Forelimb muscle (tissue), 1 donor: ENCODE results near the gene PANK4. TPM values are rescaled to one million over a fixed set of nuclear protein-coding genes. Genes with fewer than 3 reads are reported as not detected.
"Not testable (repeated sequence)": the region's sequence is repeated elsewhere in the genome, so short reads cannot be mapped to it uniquely, and the experiment has no call there.

ENCODE experiments used
- DNase-seq: peaks from one replicate; pipeline ENCODE4 v3.0.0-alpha.2; 2013; ENCODE audit warnings: low read depth
- polyA plus RNA-seq: library from polyadenylated mRNA; unstranded; fragments of 120-200 nt; gene quantifications from one replicate; pipeline ENCODE4 v1.2.1, GENCODE V29; 2013; ENCODE audit not compliant: insufficient read length

Gene PANK4
- polyA plus RNA-seq, 1 donor: 22.1 TPM

DNA sequence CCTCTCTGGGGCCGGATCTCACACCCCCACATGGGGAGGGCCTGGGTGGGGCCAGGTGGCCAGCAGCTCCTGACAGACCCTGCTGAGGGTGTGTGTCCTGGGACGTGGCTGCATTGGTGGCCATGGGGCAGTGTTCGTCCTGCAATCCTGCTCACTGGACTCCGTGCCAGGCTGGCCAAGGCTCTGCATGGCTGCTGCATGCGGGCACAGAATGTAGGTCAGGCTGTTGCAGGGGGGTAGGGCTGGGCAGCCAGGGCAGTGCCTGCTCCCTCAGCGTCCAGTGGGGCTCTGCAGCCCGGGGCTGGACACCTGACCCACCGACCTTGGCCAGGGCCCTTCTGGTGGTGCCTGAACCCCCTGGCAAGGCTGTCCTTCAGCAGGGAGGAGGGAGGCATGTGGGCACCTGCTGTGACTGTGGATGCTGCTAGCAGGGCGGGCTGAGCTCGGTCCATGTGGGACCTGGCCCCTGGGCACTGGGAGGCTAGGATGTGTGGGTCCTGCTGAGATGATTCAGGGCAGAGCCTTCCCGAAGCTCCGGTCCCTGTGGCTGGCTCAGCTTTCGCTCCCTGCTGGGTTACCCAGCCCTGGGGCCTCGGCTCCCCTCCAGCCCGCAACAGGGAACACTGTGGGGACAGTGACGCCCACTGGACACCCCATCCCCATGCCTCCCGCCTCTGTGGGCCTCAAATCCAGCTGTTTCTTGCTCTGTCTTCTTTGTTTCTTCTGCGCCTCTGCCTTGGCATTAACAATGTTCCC is 65.2 kb downstream of the PANK4 start:
- DNase-seq: no peak

GRCh38 chr1:2460203-2460602 is 66.2 kb downstream of the PANK4 start:
- DNase-seq: no peak

DNA sequence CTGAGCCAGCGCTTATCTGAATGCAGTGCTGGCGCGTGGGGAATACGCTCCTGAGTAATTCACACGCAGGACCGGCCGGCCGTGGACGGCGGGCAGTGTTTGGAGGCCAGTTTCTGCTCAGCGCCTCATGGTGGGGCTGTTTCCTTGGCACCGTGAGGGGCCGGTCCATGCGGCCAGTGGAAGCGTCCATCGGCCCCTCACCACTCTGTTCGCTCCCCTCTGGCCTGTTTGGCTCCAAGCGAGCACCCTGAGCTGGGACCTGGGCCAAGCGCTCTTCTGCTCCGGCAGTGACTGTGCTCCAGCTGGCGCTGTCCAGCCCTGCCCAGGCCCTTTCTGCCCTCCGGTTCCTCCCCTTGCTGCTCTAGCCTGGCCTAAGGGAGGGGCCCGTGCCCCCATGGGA is 66.6 kb downstream of the PANK4 start:
- DNase-seq: no peak

GRCh38 chr1:2459102-2459753 is 67.2 kb downstream of the PANK4 start:
- not testable (repeated sequence) for DNase-seq

DNA sequence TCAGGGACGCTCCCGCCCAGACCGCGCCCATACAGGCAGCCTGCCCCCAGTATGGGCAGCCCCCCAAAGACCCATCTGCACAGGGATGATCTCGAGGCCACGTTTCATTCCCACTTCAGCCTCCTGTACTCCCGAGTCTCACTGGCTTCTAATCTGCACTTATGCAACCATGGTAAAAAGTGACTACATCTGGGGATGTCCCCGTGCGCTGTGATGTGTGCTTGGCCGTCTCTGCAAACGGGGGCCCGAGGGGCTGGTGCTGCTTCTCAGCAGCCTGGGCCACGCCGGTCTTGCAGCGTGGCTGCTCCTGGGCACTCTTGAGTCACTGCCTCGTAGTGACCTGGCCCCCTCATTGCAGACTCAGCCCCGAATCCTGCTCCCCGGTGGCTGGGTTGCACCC is 67.7 kb downstream of the PANK4 start:
- DNase-seq: no peak

Other genes starting within 250 kb of the PANK4 start
- gene MORN1, start 135.0 kb downstream of the PANK4 start, polyA plus RNA-seq: 6.7 TPM
- 70.7 TPM for gene RER1, start 134.8 kb downstream of the PANK4 start, polyA plus RNA-seq
- 18.0 TPM for gene PEX10, start 114.0 kb downstream of the PANK4 start, polyA plus RNA-seq
- gene PLCH2, start 50.3 kb downstream of the PANK4 start, polyA plus RNA-seq: 0.63 TPM
- 0.56 TPM for gene HES5, start 3.7 kb upstream of the PANK4 start, polyA plus RNA-seq
- gene TNFRSF14, start 29.8 kb upstream of the PANK4 start, polyA plus RNA-seq: 11.2 TPM
- gene PRXL2B, start 60.2 kb upstream of the PANK4 start, polyA plus RNA-seq: 21.4 TPM
- 0.39 TPM for gene MMEL1, start 106.4 kb upstream of the PANK4 start, polyA plus RNA-seq